ENCODE data around the gene CD200. TPM values are rescaled to one million over a fixed set of nuclear protein-coding genes. Genes with fewer than 3 reads are reported as not detected.
"Not testable (repeated sequence)": the region's sequence is repeated elsewhere in the genome, so short reads cannot be mapped to it uniquely, and the experiment has no call there.

CD200 gene
- total RNA-seq, 1 experiment from 2014 or later, result not detected

GRCh38 chr3:112397556-112397955, 64.6 kb downstream of the CD200 start:
- Histone ChIP-seq H3K4me1 (ENCODE audit: insufficient read depth, low read length, poor library complexity, severe bottlenecking) (no peaks in the 10 kb centered on the region), H3K27me3 (replicated peaks; ENCODE audit: insufficient read depth, low read depth, low read length, poor library complexity) (no peaks in the 10 kb centered on the region), H3K4me3 (ENCODE audit: low read depth, low read length, poor library complexity, severe bottlenecking) (no peak overlapping the region), H3K27ac (ENCODE audit: low read depth, low read length, poor library complexity, severe bottlenecking) (no peak overlapping the region), H3K36me3 (ENCODE audit: insufficient read depth, low read length, poor library complexity, severe bottlenecking) (no peaks in the 10 kb centered on the region), H3K9me3 (ENCODE audit: low read depth, low read length, poor library complexity, severe bottlenecking) (no peaks in the 10 kb centered on the region)
- ChIA-PET CTCF (no interaction called here), POLR2A (ENCODE audit: low non-redundant PET) (no interaction called here)
- no TSS peak for BruUV-seq (replicated peaks)
- TF ChIP-seq EZH2 (IDR thresholded peaks at IDR 0.05; ENCODE audit: borderline replicate concordance, low read depth, low read length, poor library complexity, severe bottlenecking) (no peak), CTCF (conservative IDR thresholded peaks at IDR 0.05; ENCODE audit: low read depth, low read length) (no peak)
- no peak for DNase-seq (ENCODE audit: low spot score)
- intact Hi-C loops (cut with micrococcal nuclease; ENCODE audit: unreplicated experiment), result no loop called here

- no peaks in the 10 kb centered on the region for H3K36me3 ChIP-seq (ENCODE audit: insufficient read depth, low read length, poor library complexity, severe bottlenecking)
- no peaks in the 10 kb centered on the region for H3K27me3 ChIP-seq (replicated peaks; ENCODE audit: insufficient read depth, low read depth, low read length, poor library complexity)
- ChIA-PET POLR2A (ENCODE audit: low non-redundant PET) (no interaction called here), CTCF (no interaction called here)
- H3K4me3 ChIP-seq (ENCODE audit: low read depth, low read length, poor library complexity, severe bottlenecking), result no peak overlapping the region
- H3K27ac ChIP-seq (ENCODE audit: low read depth, low read length, poor library complexity, severe bottlenecking), result no peak overlapping the region
- no peaks in the 10 kb centered on the region for H3K9me3 ChIP-seq (ENCODE audit: low read depth, low read length, poor library complexity, severe bottlenecking)
- intact Hi-C loops (cut with micrococcal nuclease; ENCODE audit: unreplicated experiment), result no loop called here
- no peaks in the 10 kb centered on the region for H3K4me1 ChIP-seq (ENCODE audit: insufficient read depth, low read length, poor library complexity, severe bottlenecking)
- BruUV-seq (replicated peaks), result no TSS peak
- DNase-seq (ENCODE audit: low spot score), result no peak
- TF ChIP-seq EZH2 (IDR thresholded peaks at IDR 0.05; ENCODE audit: borderline replicate concordance, low read depth, low read length, poor library complexity, severe bottlenecking) (no peak), CTCF (conservative IDR thresholded peaks at IDR 0.05; ENCODE audit: low read depth, low read length) (no peak)
These were observed 66.1 kb downstream of the CD200 start for GRCh38 chr3:112399064-112399463.

- CTCF ChIA-PET; H3K27ac ChIP-seq (ENCODE audit: low read depth, low read length, poor library complexity, severe bottlenecking); intact Hi-C loops (cut with micrococcal nuclease; ENCODE audit: unreplicated experiment); BruUV-seq (replicated peaks); H3K9me3 ChIP-seq (ENCODE audit: low read depth, low read length, poor library complexity, severe bottlenecking); H3K36me3 ChIP-seq (ENCODE audit: insufficient read depth, low read length, poor library complexity, severe bottlenecking); H3K27me3 ChIP-seq (replicated peaks; ENCODE audit: insufficient read depth, low read depth, low read length, poor library complexity); H3K4me1 ChIP-seq (ENCODE audit: insufficient read depth, low read length, poor library complexity, severe bottlenecking); H3K4me3 ChIP-seq (ENCODE audit: low read depth, low read length, poor library complexity, severe bottlenecking); DNase-seq (ENCODE audit: low spot score); POLR2A ChIA-PET (ENCODE audit: low non-redundant PET): not testable (repeated sequence)
These were observed 66.6 kb downstream of the CD200 start for GRCh38 chr3:112399554-112399953.

GRCh38 chr3:112400317-112400716, 67.4 kb downstream of the CD200 start:
- H3K9me3 ChIP-seq (ENCODE audit: low read depth, low read length, poor library complexity, severe bottlenecking); BruUV-seq (replicated peaks); H3K4me1 ChIP-seq (ENCODE audit: insufficient read depth, low read length, poor library complexity, severe bottlenecking); intact Hi-C loops (cut with micrococcal nuclease; ENCODE audit: unreplicated experiment); H3K36me3 ChIP-seq (ENCODE audit: insufficient read depth, low read length, poor library complexity, severe bottlenecking); H3K4me3 ChIP-seq (ENCODE audit: low read depth, low read length, poor library complexity, severe bottlenecking); H3K27me3 ChIP-seq (replicated peaks; ENCODE audit: insufficient read depth, low read depth, low read length, poor library complexity); POLR2A ChIA-PET (ENCODE audit: low non-redundant PET); CTCF ChIA-PET; H3K27ac ChIP-seq (ENCODE audit: low read depth, low read length, poor library complexity, severe bottlenecking); DNase-seq (ENCODE audit: low spot score): not testable (repeated sequence)
